ENCODE measurements around the gene WNT8B.

Gene WNT8B, protein sequence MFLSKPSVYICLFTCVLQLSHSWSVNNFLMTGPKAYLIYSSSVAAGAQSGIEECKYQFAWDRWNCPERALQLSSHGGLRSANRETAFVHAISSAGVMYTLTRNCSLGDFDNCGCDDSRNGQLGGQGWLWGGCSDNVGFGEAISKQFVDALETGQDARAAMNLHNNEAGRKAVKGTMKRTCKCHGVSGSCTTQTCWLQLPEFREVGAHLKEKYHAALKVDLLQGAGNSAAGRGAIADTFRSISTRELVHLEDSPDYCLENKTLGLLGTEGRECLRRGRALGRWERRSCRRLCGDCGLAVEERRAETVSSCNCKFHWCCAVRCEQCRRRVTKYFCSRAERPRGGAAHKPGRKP

DNA sequence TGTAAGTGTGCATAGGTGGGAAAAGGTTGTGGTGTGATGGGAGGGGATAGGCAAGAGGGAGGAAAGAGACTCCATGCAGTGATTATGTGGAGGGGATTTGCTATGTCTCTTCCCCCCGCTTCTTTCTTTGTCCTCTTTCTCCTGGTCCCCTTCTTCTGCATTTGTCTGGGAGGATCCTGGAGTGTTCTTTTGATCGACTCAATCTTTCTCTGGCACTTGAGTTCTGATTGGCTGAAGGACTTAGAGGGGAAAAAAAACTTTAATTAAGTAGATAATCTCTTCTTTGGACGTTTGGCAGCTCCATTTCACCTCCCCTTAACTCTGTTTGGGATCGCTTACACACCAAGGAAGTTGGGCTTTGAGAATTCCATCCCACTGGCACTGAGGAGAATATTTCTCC is at the start of gene WNT8B:
Gene WNT8B, plus strand, starts transcription at position 301 of the 400 bp plus-strand sequence. CDS start 160 bp downstream, outside the sequence.
- DNase-seq: no peak

DNA sequence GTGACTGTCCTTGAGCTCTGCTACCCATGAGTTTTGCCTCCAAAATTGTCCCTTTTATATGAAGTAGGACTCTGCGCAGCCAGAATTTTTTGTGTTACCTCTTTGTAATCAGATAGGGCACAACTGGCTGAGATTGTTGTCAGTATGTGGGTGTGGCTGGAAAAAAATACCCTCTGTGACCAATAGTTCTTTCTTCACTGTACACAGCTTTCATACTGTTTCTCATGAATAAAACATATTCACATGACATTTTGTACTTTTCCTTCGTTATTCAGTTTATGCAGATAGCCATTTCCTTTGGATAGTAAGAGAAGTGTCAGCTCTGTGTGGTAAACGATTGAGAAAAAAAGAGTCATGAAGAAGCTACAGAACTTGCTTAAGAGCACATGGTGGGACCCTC is 49.6 kb upstream of the WNT8B start:
- no peak for DNase-seq

DNA sequence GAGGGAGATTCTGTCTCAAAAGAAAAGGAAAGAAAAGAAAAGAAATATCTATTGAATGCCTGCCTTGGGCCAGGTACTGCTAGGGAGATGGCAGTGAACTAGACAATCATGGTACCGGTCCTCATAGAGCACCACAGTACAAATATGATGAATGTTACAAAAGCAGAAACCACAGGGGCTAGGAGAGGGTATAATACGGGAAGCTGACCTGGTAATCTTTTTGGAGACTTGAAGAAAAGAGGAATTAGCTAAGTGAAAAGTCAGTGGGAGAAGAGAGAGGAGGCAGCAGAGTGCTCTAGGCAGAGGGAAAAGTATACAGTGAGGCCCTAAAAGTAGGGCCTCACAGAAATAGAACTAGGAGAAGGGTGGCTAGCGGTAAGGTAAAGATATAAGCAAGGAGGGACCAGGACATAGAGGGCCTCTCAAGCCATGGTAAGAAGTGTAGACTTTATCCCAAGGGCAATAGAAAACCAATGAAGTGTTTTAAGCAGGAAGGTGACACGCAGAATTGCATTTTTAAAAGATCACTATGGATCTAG is 42.8 kb upstream of the WNT8B start:
- DNase-seq: no peak

DNA sequence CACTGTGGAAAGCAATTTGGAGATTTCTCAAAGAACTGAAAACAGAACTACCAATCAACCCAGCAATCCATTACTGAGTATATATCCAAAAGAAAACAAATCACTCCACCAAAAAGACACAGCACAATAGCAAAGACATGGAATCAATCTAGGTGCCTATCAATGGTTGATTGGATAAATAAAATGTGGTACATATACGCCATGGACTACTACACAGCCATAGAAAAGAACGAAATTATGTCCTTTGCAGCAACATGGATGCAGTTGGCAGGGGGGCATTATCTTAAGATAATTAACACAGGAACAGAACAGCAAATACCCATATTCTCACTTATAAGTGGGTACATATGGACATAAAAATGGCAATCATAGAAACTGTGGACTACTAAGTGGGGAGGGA is 35.4 kb upstream of the WNT8B start:
- DNase-seq: no peak

DNA sequence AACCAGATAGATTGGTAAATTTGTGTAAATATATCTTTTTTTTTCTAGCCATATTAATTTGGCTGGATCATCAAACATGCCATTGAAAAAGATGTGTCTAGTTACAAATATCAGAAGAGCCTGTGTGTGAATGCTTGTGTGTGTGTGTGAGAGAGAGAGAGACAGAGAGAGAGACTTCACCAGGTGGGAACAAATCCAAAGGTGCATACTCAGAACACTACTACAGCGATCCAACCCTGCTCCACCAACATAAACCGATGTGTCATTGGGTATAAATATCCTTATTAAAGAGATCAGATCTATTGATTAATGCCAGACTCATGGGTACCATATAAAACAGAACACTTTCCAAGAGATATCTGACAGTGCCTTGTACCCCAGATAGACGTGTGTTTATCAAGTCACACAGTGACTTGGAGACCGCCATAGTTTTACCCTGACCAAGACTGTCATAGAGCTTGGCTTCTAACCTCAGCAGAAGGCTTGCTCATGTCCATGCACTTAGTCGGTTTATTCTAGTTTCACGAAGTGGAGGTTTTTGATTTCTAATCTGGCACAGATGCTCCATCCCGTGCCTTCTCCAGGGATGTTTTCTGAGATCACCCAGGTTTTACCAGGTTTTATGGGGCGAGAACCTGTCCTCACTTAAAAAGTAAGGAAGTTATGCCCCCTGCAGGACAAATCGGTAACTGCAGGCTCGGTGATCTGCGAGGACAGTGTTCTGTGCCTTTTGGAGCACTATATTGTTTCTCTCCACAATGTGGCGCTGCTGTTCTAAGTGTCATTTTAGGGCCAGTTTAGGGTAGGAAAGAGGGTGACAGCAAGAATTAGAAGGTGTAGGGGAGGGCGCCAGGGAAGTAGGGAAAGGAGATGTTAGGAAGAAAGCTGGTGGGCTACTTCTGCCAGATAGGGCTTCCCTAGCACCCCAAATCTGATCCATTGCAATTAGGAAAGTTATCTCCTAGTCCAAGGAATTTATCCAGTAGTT is 29.3 kb upstream of the WNT8B start:
- DNase-seq: peak; percentile 94

DNA sequence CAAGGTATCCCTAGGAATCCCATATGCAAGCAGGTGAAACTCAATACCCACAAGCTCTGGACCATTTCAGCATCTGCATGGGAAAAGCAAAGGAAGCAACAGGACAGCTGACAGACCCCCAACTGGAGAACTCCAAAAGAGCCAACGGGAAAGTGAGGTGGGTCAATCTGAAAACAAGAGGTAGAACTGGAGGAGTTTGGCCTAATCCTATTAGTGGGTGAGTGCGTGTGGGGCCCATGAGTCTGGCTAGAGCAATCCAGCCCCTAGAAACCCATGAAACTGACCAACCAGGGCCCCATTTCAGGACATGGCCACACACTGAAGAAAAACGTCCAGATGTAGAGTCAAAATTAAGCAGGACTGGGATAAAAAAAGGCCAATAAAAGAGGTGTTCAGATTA is 26.6 kb upstream of the WNT8B start:
- no peak for DNase-seq

DNA sequence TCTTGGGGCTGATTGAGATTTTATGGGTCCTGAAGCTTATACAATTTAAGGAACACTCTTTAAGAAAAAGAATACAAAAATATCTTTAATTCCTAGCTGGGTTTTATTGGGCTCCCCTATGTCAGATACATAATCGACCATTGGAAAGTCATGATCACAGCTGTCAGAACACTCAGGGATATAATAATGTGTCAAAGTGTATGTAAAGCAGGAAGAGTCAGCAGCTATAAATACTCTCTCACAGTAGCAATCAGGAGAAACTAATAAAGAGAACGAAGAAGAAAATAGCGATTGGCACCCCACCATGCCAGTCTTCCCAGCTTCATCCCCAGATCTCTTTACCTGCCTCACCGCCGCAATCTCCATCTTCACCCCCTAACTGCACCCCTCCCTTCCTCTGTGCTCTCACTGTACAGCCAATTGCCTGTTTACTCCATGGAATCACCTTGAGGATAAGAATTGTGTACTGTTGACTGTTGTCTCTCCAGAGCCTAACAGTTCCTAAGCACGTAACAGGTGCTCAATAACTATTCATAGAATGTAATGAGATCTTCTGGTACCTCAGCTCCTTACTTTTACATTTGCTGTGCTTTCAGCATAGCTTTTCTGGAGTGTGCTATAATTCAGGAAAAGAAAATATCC is 24.0 kb upstream of the WNT8B start:
- DNase-seq: no peak

DNA sequence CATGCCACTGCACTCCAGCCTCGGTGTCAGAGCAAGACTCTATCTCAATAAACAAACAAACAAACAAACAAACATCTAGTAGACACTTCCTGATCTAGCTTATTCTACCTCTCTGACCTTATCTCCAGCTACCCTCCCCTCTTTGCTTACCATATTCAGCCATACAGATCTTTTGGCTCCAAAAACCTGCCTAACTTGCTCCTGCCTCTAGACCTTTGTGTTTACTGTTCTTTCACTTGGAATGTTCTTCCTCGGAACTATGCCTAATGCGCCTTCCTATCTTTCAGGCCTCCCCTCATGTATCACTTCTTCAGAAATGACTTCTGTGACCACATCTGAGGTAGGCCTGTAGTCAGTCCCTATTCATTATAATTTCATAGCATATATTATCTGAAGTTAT is 20.3 kb upstream of the WNT8B start:
- no peak for DNase-seq

DNA sequence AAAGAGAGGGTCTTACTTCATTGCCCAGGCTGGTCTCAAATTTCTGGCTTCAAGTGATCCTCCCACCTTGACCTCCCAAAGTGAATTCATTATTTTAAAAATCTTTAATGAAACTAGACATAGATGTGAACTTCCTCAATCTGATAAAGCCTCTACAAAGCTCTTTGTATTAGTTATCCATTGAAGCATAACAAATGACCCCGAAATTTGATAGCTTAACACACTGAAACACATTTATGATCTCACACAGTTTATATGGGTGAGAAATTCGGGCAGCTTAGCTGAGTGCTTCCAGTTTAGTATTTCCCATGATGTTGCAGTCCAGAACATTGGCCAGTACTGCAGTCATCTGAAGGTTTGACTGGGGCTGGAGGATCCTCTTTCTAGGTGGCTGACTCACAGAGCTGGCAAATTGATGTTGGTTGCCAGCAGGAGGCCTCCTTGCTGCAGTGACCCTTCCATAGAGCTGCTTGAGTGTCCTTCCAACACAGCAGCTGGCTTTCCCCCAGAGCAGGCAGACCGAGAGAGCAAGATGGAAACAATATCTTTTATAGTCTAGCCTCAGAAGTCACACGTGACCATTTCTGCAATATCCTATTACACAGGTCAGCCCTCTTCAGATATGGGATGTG is 16.6 kb upstream of the WNT8B start:
- no peak for DNase-seq

DNA sequence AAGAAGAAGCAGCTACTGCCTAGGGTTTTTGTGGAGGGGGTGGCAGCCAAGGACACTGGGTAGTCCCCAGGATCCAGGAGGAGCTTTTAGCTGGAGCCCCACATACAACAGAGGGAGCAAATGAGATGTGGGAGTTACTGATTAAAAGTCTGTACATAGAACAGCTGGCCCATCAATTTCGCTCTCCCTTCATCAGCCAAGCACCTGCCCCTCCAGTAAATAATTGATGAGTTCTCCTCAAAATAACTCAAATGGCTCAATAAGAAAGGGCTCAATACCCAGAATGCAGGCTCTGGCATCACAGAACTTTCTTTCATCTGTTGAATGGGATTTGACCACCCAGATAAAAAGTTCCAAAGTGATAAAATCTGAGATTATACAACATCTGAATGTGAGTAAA is 15.1 kb upstream of the WNT8B start:
- no peak for DNase-seq

DNA sequence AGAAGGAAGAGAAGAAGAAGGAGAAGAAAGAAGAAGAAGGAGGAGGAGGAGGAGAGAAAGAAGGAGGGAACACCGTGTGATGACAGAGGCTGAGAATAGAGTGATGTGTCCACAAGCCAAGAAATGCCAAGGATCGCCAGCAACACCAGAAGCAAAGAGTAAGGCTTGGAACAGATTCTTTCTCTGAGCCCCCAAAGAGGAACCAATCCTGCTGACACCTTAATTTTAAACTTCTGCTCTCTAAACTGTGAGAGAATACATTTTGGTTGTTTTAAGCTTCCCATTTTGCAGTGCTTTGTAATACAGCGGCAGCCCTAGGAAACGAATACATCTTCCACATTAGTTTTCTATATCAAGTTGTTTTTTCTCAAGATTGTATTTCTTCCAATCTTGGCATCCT is 13.9 kb upstream of the WNT8B start:
- no peak for DNase-seq

DNA sequence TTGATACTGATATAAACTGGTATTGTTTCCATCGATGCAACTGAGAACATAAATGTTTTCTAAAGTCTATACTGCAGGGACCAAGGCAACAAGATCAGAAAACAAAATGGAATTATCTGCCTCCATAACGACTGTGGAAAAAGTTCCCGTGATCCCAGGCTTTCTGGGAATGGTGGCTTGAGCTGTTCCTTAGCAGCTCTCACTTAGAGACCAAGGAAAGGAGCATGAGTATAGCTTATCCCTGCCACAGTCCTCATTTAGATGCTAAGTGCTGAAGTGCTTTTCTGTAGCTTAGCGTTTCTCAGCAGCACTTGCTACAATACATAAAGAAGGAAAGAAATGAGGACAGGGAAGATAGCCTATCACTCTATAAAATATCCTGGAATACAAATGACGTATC is 5.5 kb downstream of the WNT8B start:
- DNase-seq: no peak

DNA sequence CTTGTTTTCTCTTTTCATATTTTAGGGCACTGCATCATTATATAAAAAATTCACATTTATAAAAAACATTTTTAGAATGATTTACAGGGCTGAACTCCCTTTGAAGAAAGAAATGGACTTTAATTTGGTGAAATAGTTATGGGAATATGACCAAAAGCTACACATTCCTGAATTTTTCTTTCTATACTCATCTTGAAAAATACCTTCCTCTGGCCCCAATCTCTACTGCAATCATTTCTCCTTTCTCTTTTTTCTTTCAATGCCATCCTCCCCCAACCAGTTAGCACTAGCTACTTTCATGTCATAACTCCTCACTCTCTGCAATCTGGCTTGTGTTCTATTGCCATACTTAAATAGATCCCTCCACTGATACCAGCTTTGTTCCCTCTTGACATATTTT is 6.2 kb downstream of the WNT8B start:
- DNase-seq: no peak

DNA sequence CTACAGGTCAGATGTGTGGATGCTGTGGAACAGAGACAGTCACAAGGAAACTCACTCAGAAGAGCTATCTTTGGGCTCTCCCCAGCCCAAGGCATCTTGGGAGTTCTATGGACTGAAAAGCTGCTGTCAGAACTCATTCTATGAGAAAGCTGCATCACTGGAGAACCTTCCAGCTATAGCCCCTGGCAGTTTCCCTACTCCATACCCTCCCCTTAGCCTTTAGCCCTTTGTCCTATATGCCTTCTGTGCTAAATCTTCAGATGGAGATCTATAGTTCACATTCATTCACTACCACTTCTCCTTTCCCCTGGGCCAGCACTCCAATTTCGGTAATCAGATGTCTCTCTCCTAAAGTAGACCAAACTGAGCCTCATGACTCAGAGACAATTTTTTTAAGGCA is 6.9 kb downstream of the WNT8B start:
- no peak for DNase-seq

DNA sequence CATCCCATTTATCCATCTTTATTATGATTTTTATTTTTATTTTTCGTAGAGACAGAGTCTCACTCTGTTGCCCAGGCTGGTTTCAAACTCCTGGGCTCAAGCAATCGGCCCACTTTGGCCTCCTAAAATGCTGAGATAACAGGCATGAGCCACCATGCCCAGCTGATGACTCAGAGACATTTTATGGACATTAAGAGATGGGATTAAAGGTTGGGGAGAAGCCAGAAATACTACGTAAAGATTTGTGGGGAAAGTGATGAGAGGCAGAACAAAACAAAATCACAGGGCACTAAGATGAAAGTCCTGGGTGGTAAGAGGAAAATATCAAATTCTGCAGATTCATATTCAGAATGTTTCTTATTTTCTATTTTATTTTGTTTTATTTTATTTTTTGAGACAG is 7.6 kb downstream of the WNT8B start:
- no peak for DNase-seq

DNA sequence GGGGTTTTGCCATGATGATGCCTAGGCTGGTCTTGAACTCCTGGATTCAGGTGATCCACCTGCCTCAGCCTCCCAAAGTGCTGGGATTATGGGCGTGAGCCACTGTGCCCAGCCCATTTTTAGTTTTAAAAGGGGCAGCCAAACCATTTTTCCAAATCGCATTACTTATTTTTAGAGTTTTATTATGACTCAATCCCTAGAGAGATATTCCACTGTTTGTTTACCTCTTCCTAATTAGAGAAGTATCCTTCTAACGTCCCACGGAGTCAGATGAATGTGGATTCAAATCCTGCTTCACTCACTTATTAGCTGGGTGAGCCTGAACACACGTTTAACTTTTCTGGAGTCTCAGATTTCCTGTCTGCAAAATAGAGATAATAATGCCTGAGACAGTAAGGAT is 15.2 kb downstream of the WNT8B start:
- DNase-seq: no peak

DNA sequence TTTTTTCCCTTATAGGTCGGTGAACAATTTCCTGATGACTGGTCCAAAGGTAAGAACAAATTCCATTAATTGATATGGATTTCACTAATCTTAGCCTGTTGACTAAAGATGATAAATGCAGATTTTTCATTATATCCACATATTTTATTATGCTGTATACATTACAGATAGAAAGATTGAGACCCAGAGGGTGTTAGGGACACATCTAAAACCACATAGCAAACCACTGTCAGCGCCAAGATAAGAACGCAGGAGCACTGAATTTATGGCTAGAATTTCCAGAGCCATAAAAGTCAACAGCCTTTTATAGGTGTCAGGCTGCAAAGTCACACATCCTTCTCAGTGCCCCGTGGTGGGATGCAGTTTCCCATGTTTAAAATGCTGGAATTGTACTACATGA is 16.2 kb downstream of the WNT8B start:
- no peak for DNase-seq

DNA sequence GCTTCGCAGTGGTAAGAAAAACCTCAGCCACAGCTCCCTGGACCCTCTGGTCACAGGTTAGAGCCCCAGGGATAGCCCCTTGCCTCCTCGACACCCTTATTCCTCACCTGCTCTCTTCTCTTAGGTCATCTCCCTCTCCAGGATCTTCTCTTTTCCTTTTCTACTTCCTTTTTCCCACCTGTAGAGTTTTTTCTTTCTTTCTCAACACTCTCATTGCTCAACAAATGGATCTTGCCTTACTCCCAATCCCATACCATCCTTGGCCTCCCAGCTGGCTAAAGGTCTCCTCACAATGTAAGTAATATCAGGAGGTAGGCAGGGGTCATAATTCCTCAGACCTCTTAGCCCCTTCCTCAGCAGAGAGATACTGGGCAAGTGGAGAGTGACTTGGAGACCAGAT is 17.2 kb downstream of the WNT8B start:
- DNase-seq: no peak

DNA sequence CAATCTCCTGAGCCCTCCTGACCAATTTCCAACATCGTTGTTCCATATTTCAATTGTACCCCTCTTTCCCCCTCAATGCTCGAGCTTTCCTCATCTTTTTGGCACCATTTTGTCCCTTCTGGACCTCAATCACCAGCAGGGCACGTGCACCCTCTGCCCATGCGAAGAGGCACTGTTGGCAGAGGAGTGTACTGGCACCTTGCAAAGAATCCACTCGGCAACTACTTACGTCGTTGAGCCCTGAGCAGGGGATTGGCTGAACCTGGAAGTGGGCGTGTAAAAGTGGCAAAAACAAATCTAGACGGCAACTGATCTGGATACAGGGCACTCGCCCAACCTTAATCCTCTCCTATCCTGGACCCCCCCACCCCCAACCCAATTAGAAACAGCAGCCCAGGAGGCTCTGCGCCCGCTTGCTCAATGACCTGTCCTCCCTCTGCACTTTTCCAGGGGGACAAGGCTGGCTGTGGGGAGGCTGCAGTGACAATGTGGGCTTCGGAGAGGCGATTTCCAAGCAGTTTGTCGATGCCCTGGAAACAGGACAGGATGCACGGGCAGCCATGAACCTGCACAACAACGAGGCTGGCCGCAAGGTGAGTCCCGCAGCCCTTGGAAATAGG is 18.8 kb downstream of the WNT8B start:
- DNase-seq: peak; percentile 91

DNA sequence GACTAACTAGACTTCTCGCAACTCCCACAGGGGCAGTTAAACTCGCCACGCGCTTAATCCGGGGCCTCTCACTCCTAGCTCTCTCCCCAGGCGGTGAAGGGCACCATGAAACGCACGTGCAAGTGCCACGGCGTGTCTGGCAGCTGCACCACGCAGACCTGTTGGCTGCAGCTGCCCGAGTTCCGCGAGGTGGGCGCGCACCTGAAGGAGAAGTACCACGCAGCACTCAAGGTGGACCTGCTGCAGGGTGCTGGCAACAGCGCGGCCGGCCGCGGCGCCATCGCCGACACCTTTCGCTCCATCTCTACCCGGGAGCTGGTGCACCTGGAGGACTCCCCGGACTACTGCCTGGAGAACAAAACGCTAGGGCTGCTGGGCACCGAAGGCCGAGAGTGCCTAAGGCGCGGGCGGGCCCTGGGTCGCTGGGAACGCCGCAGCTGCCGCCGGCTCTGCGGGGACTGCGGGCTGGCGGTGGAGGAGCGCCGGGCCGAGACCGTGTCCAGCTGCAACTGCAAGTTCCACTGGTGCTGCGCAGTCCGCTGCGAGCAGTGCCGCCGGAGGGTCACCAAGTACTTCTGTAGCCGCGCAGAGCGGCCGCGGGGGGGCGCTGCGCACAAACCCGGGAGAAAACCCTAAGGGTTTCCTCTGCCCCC is 19.5 kb downstream of the WNT8B start:
- peak; percentile 61 for DNase-seq

DNA sequence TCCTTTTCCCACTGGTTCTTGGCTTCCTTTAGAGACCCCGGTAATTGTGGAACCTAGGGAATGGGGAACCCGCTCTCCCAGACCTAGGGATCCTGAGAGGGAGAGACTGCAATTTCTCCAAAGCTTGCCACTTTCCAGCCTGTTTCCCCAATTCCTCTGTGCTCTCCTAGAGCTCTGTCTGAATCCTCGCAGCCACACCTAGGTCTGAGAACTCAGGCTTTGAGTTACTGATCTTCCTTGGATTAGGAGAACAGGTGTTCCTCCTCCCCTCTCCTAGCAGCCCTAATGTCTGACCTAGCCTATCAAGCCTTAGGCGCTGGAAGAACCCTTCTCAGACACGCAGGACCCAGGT is 20.0 kb downstream of the WNT8B start:
- no peak for DNase-seq
